HCT116 (cell line): Measurements from ENCODE around the gene DTNB. TPM values are rescaled to one million over a fixed set of nuclear protein-coding genes. Genes with fewer than 3 reads are reported as not detected.

ENCODE experiments used
- ATAC-seq: fragments of 200-7000 bp; cut with Tn5 transposase; 2 replicates; pipeline ENCODE4 v1.9.1; 2020; ENCODE audit warnings: mild to moderate bottlenecking, moderate library complexity
- BruUV-seq: library from RNA; stranded (reverse); fragments of 400-500 nt; replicated peaks from 2 replicates; lab custom pipeline; 2021; lab: Mats Ljungman, UMichigan
- CTCF ChIA-PET: fragments of 300-600 bp; sonication (Branson Sonifier 250); formaldehyde crosslinking; loops from one replicate; lab custom pipeline; 2021; ENCODE audit warnings: antibody characterized with exemption; lab: Charles Lee
- POLR2A ChIA-PET: fragments of 300-600, 350-600 bp; sonication (Branson Sonifier 250); formaldehyde crosslinking; loops from one replicate; lab custom pipeline; 2021; ENCODE audit warnings: antibody characterized with exemption; lab: Charles Lee
- RAD21 ChIA-PET, 2 experiments: fragments of 300-600 bp; sonication (Branson Sonifier 250); formaldehyde crosslinking; loops; one replicate each; lab custom pipeline; 2023; ENCODE audit warnings: low total read pairs in 2 of 2; ENCODE audit not compliant: uncharacterized antibody in 2 of 2, unreplicated experiment in 2 of 2, low non-redundant PET in 1 of 2; lab: Charles Lee
- DNase-seq: peaks from one replicate; pipeline ENCODE4 v3.0.0-alpha.2; 2010; ENCODE audit warnings: low read depth, low spot score
- H2AFZ ChIP-seq: fragments of 200-600 bp; shearing (Covaris generic), sonication (generic); 2 replicates; pipeline ENCODE4 v1.6.1; 2017; ENCODE audit warnings: low read depth, mixed run types, mixed read lengths, antibody characterized with exemption, low read length; ENCODE audit not compliant: poor library complexity, severe bottlenecking
- H3K27ac ChIP-seq: 2 replicates; pipeline ENCODE4 v1.5.1; 2012; ENCODE audit warnings: low read depth, low read length
- H3K27me3 ChIP-seq: fragments of 200-600 bp; sonication (generic); 2 replicates; pipeline ENCODE4 v1.6.1; 2016; ENCODE audit warnings: mixed run types, low read length, mixed read lengths; ENCODE audit not compliant: insufficient read depth
- H3K36me3 ChIP-seq, 2 experiments: fragments of 200-500 bp in 1 of 2; fragments of 200-600 bp in 1 of 2; sonication (Bioruptor generic) in 1 of 2; sonication (generic) in 1 of 2; 2 replicates each; pipeline versions ENCODE4 v1.5.1 to v1.6.1; 2014 to 2016; ENCODE audit warnings: low read length in 2 of 2, inconsistent platforms in 1 of 2, mixed read lengths in 1 of 2, mixed run types in 1 of 2; ENCODE audit not compliant: insufficient read depth in 2 of 2, control insufficient read depth in 1 of 2
- H3K4me1 ChIP-seq, 2 experiments: fragments of 200-600 bp in 1 of 2; sonication (generic) in 1 of 2; 2 replicates each; pipeline versions ENCODE4 v1.5.1 to v1.6.1; 2012 to 2017; ENCODE audit warnings: low read length in 2 of 2, inconsistent platforms in 1 of 2, mild to moderate bottlenecking in 1 of 2, mixed read lengths in 1 of 2, mixed run types in 1 of 2, moderate library complexity in 1 of 2; ENCODE audit not compliant: insufficient read depth in 2 of 2, control insufficient read depth in 1 of 2
- H3K4me2 ChIP-seq: fragments of 200-600 bp; sonication (generic); 2 replicates; pipeline ENCODE4 v1.6.1; 2017; ENCODE audit warnings: mixed run types, low read length, mixed read lengths
- H3K4me3 ChIP-seq, 2 experiments: fragments of 200-600 bp in 1 of 2; sonication (generic) in 1 of 2; replicated peaks in 1 of 2; 2 replicates each; pipeline ENCODE4 v1.5.1; 2011 to 2016; ENCODE audit warnings: low read length in 2 of 2, control low read depth in 1 of 2, low read depth in 1 of 2, mild to moderate bottlenecking in 1 of 2, mixed read lengths in 1 of 2, mixed run types in 1 of 2
- H3K79me2 ChIP-seq: fragments of 200-600 bp; sonication (generic); 2 replicates; pipeline ENCODE4 v1.6.1; 2017; ENCODE audit warnings: mild to moderate bottlenecking, mixed run types, low read length, moderate library complexity, mixed read lengths; ENCODE audit not compliant: insufficient read depth
- H3K9ac ChIP-seq: fragments of 200-600 bp; sonication (generic); 2 replicates; pipeline ENCODE4 v1.6.1; 2016; ENCODE audit warnings: low read length, mixed read lengths
- H3K9me2 ChIP-seq: fragments of 200-600 bp; sonication (generic), shearing (Covaris generic); 2 replicates; pipeline ENCODE4 v1.6.1; 2017; ENCODE audit warnings: mixed run types, mild to moderate bottlenecking, moderate library complexity; ENCODE audit not compliant: insufficient read depth
- H3K9me3 ChIP-seq, 2 experiments: fragments of 200-500 bp in 1 of 2; fragments of 200-600 bp in 1 of 2; sonication (Bioruptor generic) in 1 of 2; sonication (generic) in 1 of 2; 2 replicates each; pipeline ENCODE4 v1.6.1; 2014 to 2017; ENCODE audit warnings: low read length in 2 of 2, mixed read lengths in 2 of 2, inconsistent platforms in 1 of 2, low read depth in 1 of 2, mild to moderate bottlenecking in 1 of 2, mixed run types in 1 of 2, moderate library complexity in 1 of 2; ENCODE audit not compliant: control insufficient read depth in 1 of 2, insufficient read depth in 1 of 2
- H4K20me1 ChIP-seq: fragments of 200-600 bp; sonication (generic), shearing (Covaris generic); 2 replicates; pipeline ENCODE4 v1.6.1; 2017; ENCODE audit warnings: mixed run types, mild to moderate bottlenecking, moderate library complexity; ENCODE audit not compliant: insufficient read depth
- ATF3 ChIP-seq: IDR thresholded peaks from 2 replicates; pipeline ENCODE4 v1.6.1; 2012
- CBX3 ChIP-seq: IDR thresholded peaks from 2 replicates; pipeline ENCODE4 v1.6.1; 2012; ENCODE audit warnings: low read depth
- CEBPB ChIP-seq: IDR thresholded peaks from 2 replicates; pipeline ENCODE4 v1.6.1; 2012; ENCODE audit warnings: low read depth
- ELF1 ChIP-seq: IDR thresholded peaks from 2 replicates; pipeline ENCODE4 v1.6.1; 2012; ENCODE audit warnings: low read depth, borderline replicate concordance
- EZH2 ChIP-seq: fragments of 200-600 bp; sonication (generic); IDR thresholded peaks from 2 replicates; pipeline ENCODE4 v1.6.1; 2017; ENCODE audit warnings: antibody characterized with exemption, mixed run types
- FOSL1 ChIP-seq: IDR thresholded peaks from 2 replicates; pipeline ENCODE4 v1.6.1; 2012; ENCODE audit warnings: low read depth
- JUND ChIP-seq: IDR thresholded peaks from 2 replicates; pipeline ENCODE4 v1.6.1; 2012
- SIN3A ChIP-seq: IDR thresholded peaks from 2 replicates; pipeline ENCODE4 v1.6.1; 2012; ENCODE audit warnings: low read depth
- SP1 ChIP-seq: IDR thresholded peaks from 2 replicates; pipeline ENCODE4 v1.6.1; 2012; ENCODE audit warnings: low read depth
- TCF7L2 ChIP-seq: IDR thresholded peaks from 2 replicates; pipeline ENCODE4 v1.7.0; 2011; ENCODE audit warnings: borderline replicate concordance, inconsistent platforms; ENCODE audit not compliant: insufficient read depth, insufficient read length; ENCODE audit errors: extremely low read depth
- ZFX ChIP-seq: fragments of 450-650 bp; IDR thresholded peaks from 2 replicates; pipeline ENCODE4 v1.6.1; 2017
- intact Hi-C: fragments of 100-400 bp; cut with micrococcal nuclease; formaldehyde crosslinking; loops from 2 replicates; pipeline ENCODE4 v1.10.0; 2022
- total RNA-seq: library from RNA; stranded (reverse); gene quantifications from one replicate; pipeline ENCODE4 v1.2.1, GENCODE V29; 2021; ENCODE audit not compliant: unreplicated experiment
- TF ChIP-seq, protein P1 (sequence below): IDR thresholded peaks from 2 replicates; pipeline ENCODE4 v1.6.1; 2012
- TF ChIP-seq, protein P2 (sequence below), 3 experiments: fragments of 200-600 bp in 1 of 3; sonication (generic) in 1 of 3; IDR thresholded peaks in 2 of 3; conservative IDR thresholded peaks in 1 of 3; 2 replicates each; pipeline ENCODE4 v1.5.1; 2012 to 2017; ENCODE audit warnings: low read depth in 2 of 3, low read length in 2 of 3, antibody characterized with exemption in 1 of 3, borderline replicate concordance in 1 of 3, control low read depth in 1 of 3, mild to moderate bottlenecking in 1 of 3, mixed read lengths in 1 of 3, mixed run types in 1 of 3, moderate library complexity in 1 of 3; ENCODE audit not compliant: insufficient read depth in 1 of 3
- TF ChIP-seq, protein P3 (sequence below): IDR thresholded peaks from 2 replicates; pipeline ENCODE4 v1.6.1; 2012; ENCODE audit warnings: low read depth

Gene DTNB
- total RNA-seq, 1 experiment from 2014 or later = 30.2 TPM

GRCh38 chr2:25411281-25411680 is 262.1 kb downstream of the DTNB start:
- Histone ChIP-seq H4K20me1 (no peaks in the 10 kb centered on the region), H3K27ac (no peak overlapping the region), H3K9ac (no peak overlapping the region), H2AFZ (no peak overlapping the region), H3K36me3 (no peaks in the 10 kb centered on the region), H3K27me3 (no peaks in the 10 kb centered on the region), H3K4me3 (no peak overlapping the region), H3K79me2 (no peaks in the 10 kb centered on the region), H3K4me2 (no peak overlapping the region), H3K4me1 (no peaks in the 10 kb centered on the region), H3K9me3 (no peaks in the 10 kb centered on the region), H3K9me2 (no peaks in the 10 kb centered on the region)
- no TSS peak for BruUV-seq
- intact Hi-C loops = no loop called here
- CTCF ChIA-PET = no interaction called here
- POLR2A ChIA-PET = no interaction called here
- ATAC-seq (no peak), DNase-seq (no peak)
- RAD21 ChIA-PET = no interaction called here
- TF ChIP-seq ELF1 = no peak
- TF ChIP-seq, protein P1, sequence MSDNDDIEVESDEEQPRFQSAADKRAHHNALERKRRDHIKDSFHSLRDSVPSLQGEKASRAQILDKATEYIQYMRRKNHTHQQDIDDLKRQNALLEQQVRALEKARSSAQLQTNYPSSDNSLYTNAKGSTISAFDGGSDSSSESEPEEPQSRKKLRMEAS = no peak
- no peak for TF ChIP-seq TCF7L2
- TF ChIP-seq ATF3 = no peak
- TF ChIP-seq EZH2 = no peak

DNA sequence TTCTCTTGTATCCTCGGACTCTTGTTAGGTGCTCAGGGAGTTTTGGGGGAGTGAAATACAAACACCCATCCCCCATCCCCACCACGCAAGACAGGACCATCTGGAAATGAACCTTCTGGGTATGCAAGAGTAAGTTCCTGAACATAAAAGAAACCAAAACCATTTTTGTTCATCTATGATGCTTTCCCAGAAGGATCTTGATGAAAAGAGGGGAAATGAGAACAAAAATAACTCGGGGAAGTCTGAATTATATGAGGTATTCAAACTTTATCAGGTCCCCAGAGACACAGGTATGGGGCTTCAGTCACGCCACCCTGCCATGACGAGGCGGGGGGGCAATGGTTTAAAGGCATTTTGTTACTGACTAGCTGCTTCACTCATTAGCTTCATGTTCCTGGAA is 263.0 kb downstream of the DTNB start:
- Histone ChIP-seq H4K20me1 (no peaks in the 10 kb centered on the region), H3K27me3 (no peaks in the 10 kb centered on the region), H3K4me1 (no peaks in the 10 kb centered on the region), H2AFZ (no peak overlapping the region), H3K79me2 (no peaks in the 10 kb centered on the region), H3K4me3 (no peak overlapping the region), H3K36me3 (no peaks in the 10 kb centered on the region), H3K9ac (no peak overlapping the region), H3K4me2 (no peak overlapping the region), H3K9me2 (no peaks in the 10 kb centered on the region)
- no peak for ATAC-seq
- DNase-seq = no peak
- RAD21 ChIA-PET = no interaction called here
- no peak for TF ChIP-seq CEBPB
- no peak for TF ChIP-seq SP1
- TF ChIP-seq JUND = no peak
- no peak for TF ChIP-seq SIN3A
- TF ChIP-seq, protein P2, sequence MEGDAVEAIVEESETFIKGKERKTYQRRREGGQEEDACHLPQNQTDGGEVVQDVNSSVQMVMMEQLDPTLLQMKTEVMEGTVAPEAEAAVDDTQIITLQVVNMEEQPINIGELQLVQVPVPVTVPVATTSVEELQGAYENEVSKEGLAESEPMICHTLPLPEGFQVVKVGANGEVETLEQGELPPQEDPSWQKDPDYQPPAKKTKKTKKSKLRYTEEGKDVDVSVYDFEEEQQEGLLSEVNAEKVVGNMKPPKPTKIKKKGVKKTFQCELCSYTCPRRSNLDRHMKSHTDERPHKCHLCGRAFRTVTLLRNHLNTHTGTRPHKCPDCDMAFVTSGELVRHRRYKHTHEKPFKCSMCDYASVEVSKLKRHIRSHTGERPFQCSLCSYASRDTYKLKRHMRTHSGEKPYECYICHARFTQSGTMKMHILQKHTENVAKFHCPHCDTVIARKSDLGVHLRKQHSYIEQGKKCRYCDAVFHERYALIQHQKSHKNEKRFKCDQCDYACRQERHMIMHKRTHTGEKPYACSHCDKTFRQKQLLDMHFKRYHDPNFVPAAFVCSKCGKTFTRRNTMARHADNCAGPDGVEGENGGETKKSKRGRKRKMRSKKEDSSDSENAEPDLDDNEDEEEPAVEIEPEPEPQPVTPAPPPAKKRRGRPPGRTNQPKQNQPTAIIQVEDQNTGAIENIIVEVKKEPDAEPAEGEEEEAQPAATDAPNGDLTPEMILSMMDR (IDR thresholded peaks at IDR 0.05 in 2 of 3, conservative IDR thresholded peaks at IDR 0.05 in 1 of 3; ENCODE audit: borderline replicate concordance in 1 of 3, insufficient read depth in 1 of 3, low read depth in 2 of 3, low read length in 2 of 3) = no peak
- TF ChIP-seq ZFX = no peak
- no peak for TF ChIP-seq FOSL1
- TF ChIP-seq CBX3 = no peak
- TF ChIP-seq, protein P3, sequence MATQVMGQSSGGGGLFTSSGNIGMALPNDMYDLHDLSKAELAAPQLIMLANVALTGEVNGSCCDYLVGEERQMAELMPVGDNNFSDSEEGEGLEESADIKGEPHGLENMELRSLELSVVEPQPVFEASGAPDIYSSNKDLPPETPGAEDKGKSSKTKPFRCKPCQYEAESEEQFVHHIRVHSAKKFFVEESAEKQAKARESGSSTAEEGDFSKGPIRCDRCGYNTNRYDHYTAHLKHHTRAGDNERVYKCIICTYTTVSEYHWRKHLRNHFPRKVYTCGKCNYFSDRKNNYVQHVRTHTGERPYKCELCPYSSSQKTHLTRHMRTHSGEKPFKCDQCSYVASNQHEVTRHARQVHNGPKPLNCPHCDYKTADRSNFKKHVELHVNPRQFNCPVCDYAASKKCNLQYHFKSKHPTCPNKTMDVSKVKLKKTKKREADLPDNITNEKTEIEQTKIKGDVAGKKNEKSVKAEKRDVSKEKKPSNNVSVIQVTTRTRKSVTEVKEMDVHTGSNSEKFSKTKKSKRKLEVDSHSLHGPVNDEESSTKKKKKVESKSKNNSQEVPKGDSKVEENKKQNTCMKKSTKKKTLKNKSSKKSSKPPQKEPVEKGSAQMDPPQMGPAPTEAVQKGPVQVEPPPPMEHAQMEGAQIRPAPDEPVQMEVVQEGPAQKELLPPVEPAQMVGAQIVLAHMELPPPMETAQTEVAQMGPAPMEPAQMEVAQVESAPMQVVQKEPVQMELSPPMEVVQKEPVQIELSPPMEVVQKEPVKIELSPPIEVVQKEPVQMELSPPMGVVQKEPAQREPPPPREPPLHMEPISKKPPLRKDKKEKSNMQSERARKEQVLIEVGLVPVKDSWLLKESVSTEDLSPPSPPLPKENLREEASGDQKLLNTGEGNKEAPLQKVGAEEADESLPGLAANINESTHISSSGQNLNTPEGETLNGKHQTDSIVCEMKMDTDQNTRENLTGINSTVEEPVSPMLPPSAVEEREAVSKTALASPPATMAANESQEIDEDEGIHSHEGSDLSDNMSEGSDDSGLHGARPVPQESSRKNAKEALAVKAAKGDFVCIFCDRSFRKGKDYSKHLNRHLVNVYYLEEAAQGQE = no peak
- TF ChIP-seq, all 23 proteins: peak for 0
- Histone ChIP-seq H3K27ac (no peak overlapping the region), H3K9me3 (no peaks in the 10 kb centered on the region)
- no TSS peak for BruUV-seq
- intact Hi-C loops = no loop called here
- ChIA-PET CTCF (no interaction called here), POLR2A (no interaction called here)
